ENCODE data around the gene DUS1L.

Gene DUS1L

GRCh38 chr17:82112181-82112913 is 46.7 kb upstream of the DUS1L start:
- no peak for TF ChIP-seq CTCF (IDR thresholded peaks at IDR 0.05; ENCODE audit: insufficient read depth, low read depth, low read length, missing control alignments)

GRCh38 chr17:82110298-82110697 is 44.7 kb upstream of the DUS1L start:
- no peak for DNase-seq (ENCODE audit: low read depth)
- no peak for TF ChIP-seq CTCF (IDR thresholded peaks at IDR 0.05; ENCODE audit: insufficient read depth, low read depth, low read length, missing control alignments)
- no peak overlapping the region for H3K4me3 ChIP-seq (ENCODE audit: low read depth, low read length)

More at GRCh38 chr17:82112181-82112913, 46.7 kb upstream of the DUS1L start:
- DNase-seq (ENCODE audit: low read depth), result no peak
- H3K4me3 ChIP-seq (ENCODE audit: low read depth, low read length), result no peak overlapping the region

GRCh38 chr17:82108961-82109475 is 43.4 kb upstream of the DUS1L start:
- no peak for DNase-seq (ENCODE audit: low read depth)
- no peak for TF ChIP-seq CTCF (IDR thresholded peaks at IDR 0.05; ENCODE audit: insufficient read depth, low read depth, low read length, missing control alignments)
- no peak overlapping the region for H3K4me3 ChIP-seq (ENCODE audit: low read depth, low read length)

GRCh38 chr17:82108496-82108945 is 42.9 kb upstream of the DUS1L start:
- TF ChIP-seq CTCF (IDR thresholded peaks at IDR 0.05; ENCODE audit: insufficient read depth, low read depth, low read length, missing control alignments), result no peak
- DNase-seq (ENCODE audit: low read depth), result no peak
- H3K4me3 ChIP-seq (ENCODE audit: low read depth, low read length), result no peak overlapping the region

GRCh38 chr17:82108038-82108437 is 42.4 kb upstream of the DUS1L start:
- no peak for TF ChIP-seq CTCF (IDR thresholded peaks at IDR 0.05; ENCODE audit: insufficient read depth, low read depth, low read length, missing control alignments)
- DNase-seq (ENCODE audit: low read depth), result no peak
- H3K4me3 ChIP-seq (ENCODE audit: low read depth, low read length), result no peak overlapping the region

- no peak overlapping the region for H3K4me3 ChIP-seq (ENCODE audit: low read depth, low read length)
- TF ChIP-seq CTCF (IDR thresholded peaks at IDR 0.05; ENCODE audit: insufficient read depth, low read depth, low read length, missing control alignments), result peak; percentile 25
- DNase-seq (ENCODE audit: low read depth), result no peak
These were observed 41.8 kb upstream of the DUS1L start for GRCh38 chr17:82107341-82107860.

All from GM12865 (cell line).